Caco-2 (cell line): ENCODE results near the gene ELMO3. TPM values are rescaled to one million over a fixed set of nuclear protein-coding genes. Genes with fewer than 3 reads are reported as not detected.
A peak's percentile ranks its signal among the peaks of the same experiment; 100 is the strongest.

Source experiments
- BruUV-seq: library from RNA; stranded (reverse); fragments of 400-500 nt; replicated peaks from 2 replicates; lab custom pipeline; 2021; lab: Mats Ljungman, UMichigan
- CTCF ChIA-PET: fragments of 300-600 bp; sonication (Branson Sonifier 250); formaldehyde crosslinking; loops from one replicate; lab custom pipeline; 2022; ENCODE audit warnings: antibody characterized with exemption; lab: Charles Lee
- POLR2A ChIA-PET: fragments of 300-600 bp; sonication (Branson Sonifier 250); formaldehyde crosslinking; loops from one replicate; lab custom pipeline; 2022; ENCODE audit warnings: antibody characterized with exemption; lab: Charles Lee
- DNase-seq, 2 experiments: peaks; one replicate each; pipeline versions ENCODE4 v3.0.0 to v3.0.0-alpha.2; 2020 to 2022
- H3K27me3 ChIP-seq: replicated peaks from 2 replicates; pipeline ENCODE4 v1.6.0; 2011; ENCODE audit warnings: low read length; ENCODE audit not compliant: control insufficient read depth, insufficient read depth
- H3K36me3 ChIP-seq: 2 replicates; pipeline ENCODE4 v1.5.1; 2011; ENCODE audit warnings: low read length; ENCODE audit not compliant: control insufficient read depth, insufficient read depth
- H3K4me1 ChIP-seq: fragments of 250-450 bp; sonication (Bioruptor Pico); 2 replicates; pipeline ENCODE4 v1.5.1; 2020; ENCODE audit warnings: mild to moderate bottlenecking
- H3K4me3 ChIP-seq: 2 replicates; pipeline ENCODE4 v1.5.1; 2011; ENCODE audit warnings: low read depth, mild to moderate bottlenecking, control low read depth, low read length
- H3K9me3 ChIP-seq: fragments of 250-450 bp; sonication (Bioruptor Pico); 2 replicates; pipeline ENCODE4 v1.5.1; 2020; ENCODE audit warnings: mild to moderate bottlenecking, moderate library complexity
- H3K27ac Mint-ChIP-seq: one replicate; pipeline ENCODE4 v1.8.0; 2022; ENCODE audit warnings: mixed read lengths; ENCODE audit not compliant: unreplicated experiment
- H3K27me3 Mint-ChIP-seq: one replicate; pipeline ENCODE4 v1.8.0; 2022; ENCODE audit warnings: mixed read lengths; ENCODE audit not compliant: insufficient read depth, unreplicated experiment
- H3K36me3 Mint-ChIP-seq: one replicate; pipeline ENCODE4 v1.8.0; 2022; ENCODE audit warnings: mild to moderate bottlenecking, mixed read lengths; ENCODE audit not compliant: insufficient read depth, unreplicated experiment
- H3K4me1 Mint-ChIP-seq: one replicate; pipeline ENCODE4 v1.8.0; 2022; ENCODE audit warnings: low read depth, mixed read lengths; ENCODE audit not compliant: unreplicated experiment
- H3K4me3 Mint-ChIP-seq: one replicate; pipeline ENCODE4 v1.8.0; 2022; ENCODE audit warnings: mild to moderate bottlenecking, moderate library complexity, mixed read lengths; ENCODE audit not compliant: unreplicated experiment
- H3K9me3 Mint-ChIP-seq: one replicate; pipeline ENCODE4 v1.8.0; 2022; ENCODE audit warnings: mixed read lengths; ENCODE audit not compliant: unreplicated experiment
- CTCF ChIP-seq, 2 experiments: fragments of 200-600 bp in 1 of 2; IDR thresholded peaks; 1 replicate in 1 of 2; 2 replicates in 1 of 2; pipeline versions ENCODE4 v1.5.1 to v1.8.0; 2011 to 2022; ENCODE audit warnings: antibody characterized with exemption in 1 of 2, control low read depth in 1 of 2, inconsistent platforms in 1 of 2, low read depth in 1 of 2, low read length in 1 of 2, mild to moderate bottlenecking in 1 of 2, moderate library complexity in 1 of 2; ENCODE audit not compliant: insufficient read depth in 1 of 2, severe bottlenecking in 1 of 2, unreplicated experiment in 1 of 2
- intact Hi-C: fragments of 100-400 bp; cut with micrococcal nuclease; formaldehyde crosslinking; loops from one replicate; pipeline ENCODE4 v1.10.0; 2022; ENCODE audit not compliant: unreplicated experiment
- total RNA-seq: library from RNA; stranded (reverse); gene quantifications from 2 replicates; pipeline ENCODE4 v1.2.3, GENCODE V29; 2022

Gene ELMO3
- total RNA-seq, 1 experiment from 2014 or later: 27.8 TPM

- POLR2A ChIA-PET: no interaction called here
- peaks cover 3% of the 10 kb centered on the region for H3K27me3 Mint-ChIP-seq
- H3K36me3 Mint-ChIP-seq: peaks cover 22% of the 10 kb centered on the region
- H3K27ac Mint-ChIP-seq: no peak overlapping the region
- Histone ChIP-seq H3K36me3 (no peaks in the 10 kb centered on the region), H3K4me1 (peaks cover 32% of the 10 kb centered on the region), H3K9me3 (no peaks in the 10 kb centered on the region), H3K4me3 (no peak overlapping the region), H3K27me3 (no peaks in the 10 kb centered on the region)
- H3K4me3 Mint-ChIP-seq: no peak overlapping the region
- CTCF ChIA-PET: no interaction called here
- TF ChIP-seq CTCF (IDR thresholded peaks at IDR 0.05; ENCODE audit: insufficient read depth in 1 of 2, low read depth in 1 of 2, low read length in 1 of 2, severe bottlenecking in 1 of 2, unreplicated experiment in 1 of 2): no peak
- no peaks in the 10 kb centered on the region for H3K9me3 Mint-ChIP-seq
- intact Hi-C loops: no loop called here
- H3K4me1 Mint-ChIP-seq: peaks cover 26% of the 10 kb centered on the region
- DNase-seq: no peak
- BruUV-seq: no TSS peak
These were observed 17.6 kb upstream of the ELMO3 start for GRCh38 chr16:67181346-67181745.

GRCh38 chr16:67182288-67182687 lies 16.6 kb upstream of the ELMO3 start:
- Histone ChIP-seq H3K27me3 (no peaks in the 10 kb centered on the region), H3K4me3 (no peak overlapping the region), H3K9me3 (no peaks in the 10 kb centered on the region), H3K4me1 (peaks cover 42% of the 10 kb centered on the region), H3K36me3 (no peaks in the 10 kb centered on the region)
- CTCF ChIA-PET: no interaction called here
- no peak for TF ChIP-seq CTCF (IDR thresholded peaks at IDR 0.05; ENCODE audit: insufficient read depth in 1 of 2, low read depth in 1 of 2, low read length in 1 of 2, severe bottlenecking in 1 of 2, unreplicated experiment in 1 of 2)
- BruUV-seq: no TSS peak
- no peaks in the 10 kb centered on the region for H3K9me3 Mint-ChIP-seq
- no peak overlapping the region for H3K4me3 Mint-ChIP-seq
- no peak overlapping the region for H3K27ac Mint-ChIP-seq
- peaks cover 3% of the 10 kb centered on the region for H3K27me3 Mint-ChIP-seq
- POLR2A ChIA-PET: no interaction called here
- H3K4me1 Mint-ChIP-seq: peaks cover 20% of the 10 kb centered on the region
- no peak for DNase-seq
- intact Hi-C loops: no loop called here
- H3K36me3 Mint-ChIP-seq: peaks cover 19% of the 10 kb centered on the region

DNA sequence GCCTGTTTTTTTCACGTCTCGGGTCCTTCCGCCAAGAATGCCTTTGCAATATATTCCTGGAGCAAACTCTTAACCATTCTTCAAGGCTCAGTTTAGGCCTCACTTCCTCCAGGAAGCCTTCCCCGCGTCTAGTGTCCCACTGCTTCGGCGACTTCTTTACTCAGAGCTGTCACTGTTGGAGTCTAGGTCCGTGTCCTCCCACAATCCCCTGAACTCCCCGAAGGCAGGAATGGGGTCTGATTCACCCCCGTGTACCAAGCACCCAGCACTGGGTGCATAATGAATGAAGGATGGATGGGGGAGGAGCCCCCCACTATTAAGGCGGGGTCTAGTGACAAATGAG lies 15.7 kb upstream of the ELMO3 start:
- Mint-ChIP-seq H3K9me3 (no peaks in the 10 kb centered on the region), H3K27ac (no peak overlapping the region), H3K4me3 (no peak overlapping the region), H3K4me1 (peaks cover 13% of the 10 kb centered on the region), H3K27me3 (peaks cover 3% of the 10 kb centered on the region), H3K36me3 (peaks cover 9% of the 10 kb centered on the region)
- DNase-seq: no peak
- no TSS peak for BruUV-seq
- Histone ChIP-seq H3K36me3 (no peaks in the 10 kb centered on the region), H3K27me3 (no peaks in the 10 kb centered on the region), H3K9me3 (no peaks in the 10 kb centered on the region), H3K4me3 (peak overlapping the region; percentile 90), H3K4me1 (peaks cover 40% of the 10 kb centered on the region)
- TF ChIP-seq CTCF (IDR thresholded peaks at IDR 0.05; ENCODE audit: insufficient read depth in 1 of 2, low read depth in 1 of 2, low read length in 1 of 2, severe bottlenecking in 1 of 2, unreplicated experiment in 1 of 2): no peak
- intact Hi-C loops: loop anchor here (1.0 kb wide), 3 partner anchors 13 to 168 kb away; partner anchors contain the start of gene NOL3
- ChIA-PET CTCF (interaction anchor here (0.9 to 3.2 kb wide), 3 partner anchors 13 to 165 kb away, joined by 3 to 39 read pairs (median 3); partner anchors contain the start of gene NOL3), POLR2A (interaction anchor here (3.1 kb wide), 1 partner anchor 13 kb away, joined by 10 read pairs; the partner anchor contains the start of gene NOL3)
